ENCODE measurements around the gene SDR9C7.

- TF ChIP-seq CTCF (IDR thresholded peaks at IDR 0.05) (no peak), POLR2A (IDR thresholded peaks at IDR 0.05) (no peak)
Observed at GRCh38 chr12:56957229-56958052, 23.2 kb upstream of the SDR9C7 start, which contains the start of gene RDH16.
